ENCODE results near the gene BMP7.
"Not testable (repeated sequence)": the region's sequence is repeated elsewhere in the genome, so short reads cannot be mapped to it uniquely, and the experiment has no call there.

Gene BMP7

DNA sequence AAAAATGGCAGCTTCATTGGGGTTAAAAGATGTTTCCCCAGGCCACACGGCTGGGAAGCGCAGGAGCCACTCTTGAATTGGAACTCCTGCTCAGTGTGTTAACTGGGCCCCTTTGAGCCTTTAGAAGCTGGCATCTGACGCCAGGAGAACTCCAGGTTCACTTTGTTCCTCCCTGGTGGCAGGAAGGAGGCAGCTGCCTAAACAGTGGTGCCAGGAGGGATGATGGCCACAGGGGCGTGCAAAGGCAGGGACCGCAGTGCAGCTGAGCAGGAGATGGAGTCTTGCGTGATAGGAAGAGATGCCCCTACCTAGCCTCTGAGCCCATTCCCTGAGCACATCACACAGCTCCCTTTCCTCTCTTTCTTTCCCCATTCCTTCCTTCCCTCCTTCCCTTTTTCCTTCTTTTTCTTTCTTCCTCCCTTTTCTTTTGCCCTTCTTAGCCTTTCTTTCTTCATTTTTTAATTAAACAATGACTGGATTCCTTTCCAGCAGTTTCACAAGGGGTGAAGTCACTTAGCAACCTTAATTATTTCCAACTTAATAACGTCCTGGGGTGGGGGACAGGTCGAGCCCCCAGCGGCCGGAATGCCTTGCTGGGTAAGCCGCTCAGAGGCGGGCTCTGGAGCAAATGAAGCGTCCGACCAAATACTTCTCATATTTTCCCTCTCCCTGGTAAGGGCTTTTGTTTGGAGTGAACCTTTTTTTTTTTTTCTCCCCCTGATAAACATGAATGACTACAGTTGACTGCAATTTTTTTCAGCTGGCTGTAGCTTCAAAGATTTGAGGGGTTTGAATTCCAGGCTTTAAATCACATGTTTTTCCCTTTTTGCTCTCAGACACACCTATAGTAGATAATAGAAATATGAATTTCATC, 20.8 kb upstream of the BMP7 start:
- DNase-seq: no peak

DNA sequence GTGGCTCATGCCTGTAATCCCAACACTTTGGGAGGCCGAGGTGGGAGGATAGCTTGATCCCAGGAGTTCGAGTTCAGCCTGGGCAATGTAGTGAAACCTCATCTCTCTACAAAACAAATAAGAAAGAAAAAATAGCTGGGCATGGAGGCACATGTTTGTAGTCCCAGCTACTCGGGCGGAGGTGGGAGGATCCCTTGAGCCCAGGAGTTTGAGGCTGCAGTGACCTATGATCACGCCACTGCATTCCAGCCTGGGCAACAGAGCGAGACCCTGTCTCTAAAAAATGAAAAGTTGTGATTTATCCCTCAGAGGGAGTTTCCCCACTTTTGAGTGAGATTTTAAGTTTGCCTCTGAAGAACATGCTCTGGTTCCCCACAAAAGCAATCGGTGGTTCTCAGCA, 17.4 kb upstream of the BMP7 start:
- DNase-seq: no peak

GRCh38 chr20:57282670-57283361, 16.4 kb upstream of the BMP7 start:
- DNase-seq: no peak

DNA sequence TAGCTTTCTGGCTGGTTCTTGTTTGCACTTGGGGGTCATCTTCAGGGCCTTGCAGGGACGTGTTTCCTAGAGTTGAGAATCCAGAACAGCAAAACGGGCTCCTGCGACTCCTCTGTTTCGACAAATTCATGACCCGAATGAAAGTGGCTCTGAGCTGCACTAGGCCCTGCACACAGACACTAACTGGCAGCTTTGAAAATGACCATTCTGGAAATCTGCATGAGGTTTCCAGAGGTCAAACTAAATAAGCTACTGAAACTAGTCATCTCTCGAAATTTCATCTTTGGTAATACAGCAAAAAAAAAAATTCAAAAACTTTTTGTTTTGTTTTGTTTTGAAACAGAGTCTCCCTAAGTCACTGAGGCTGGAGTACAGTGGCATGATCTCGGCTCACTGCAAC, 15.5 kb upstream of the BMP7 start:
- DNase-seq: no peak

GRCh38 chr20:57280221-57280620, 13.8 kb upstream of the BMP7 start:
- no peak for DNase-seq

DNA sequence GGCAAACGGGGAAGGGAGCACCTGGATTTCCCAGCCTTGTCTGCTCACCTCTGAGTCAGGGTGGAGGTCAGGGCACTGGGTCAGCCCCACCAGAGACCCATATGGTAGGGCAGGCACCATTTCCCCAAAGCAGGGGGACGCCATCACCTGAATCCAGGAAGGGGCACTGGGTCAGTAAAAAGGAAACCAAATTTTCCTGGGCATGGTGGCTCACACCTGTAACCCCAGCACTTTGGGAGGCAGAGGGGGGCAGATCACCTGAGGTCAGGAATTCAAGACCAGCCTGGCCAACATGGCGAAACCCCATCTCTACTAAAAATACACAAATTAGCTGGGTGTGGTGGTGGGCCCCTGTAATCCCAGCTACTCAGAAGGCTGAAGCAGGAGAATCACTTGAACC, 13.1 kb upstream of the BMP7 start:
- not testable (repeated sequence) for DNase-seq

DNA sequence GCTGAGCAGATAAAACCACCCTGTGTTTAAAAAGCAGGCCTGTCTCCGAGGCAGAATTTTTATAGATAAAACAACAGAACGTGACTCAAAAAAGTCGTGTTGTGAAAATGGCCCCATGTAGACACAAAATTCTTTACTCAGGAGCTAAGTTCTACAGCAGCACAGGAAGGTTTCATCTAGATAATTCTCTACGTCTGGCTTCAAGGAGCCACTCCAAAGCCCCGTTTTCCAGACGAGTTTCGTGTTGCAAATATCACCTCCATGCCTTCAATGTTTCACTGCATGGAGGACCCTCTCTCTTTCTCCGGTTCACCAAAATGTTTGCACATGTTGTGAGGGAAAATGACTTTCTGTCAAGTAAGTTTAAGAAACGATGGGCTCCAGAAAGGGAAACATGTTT, 12.0 kb upstream of the BMP7 start:
- no peak for DNase-seq

DNA sequence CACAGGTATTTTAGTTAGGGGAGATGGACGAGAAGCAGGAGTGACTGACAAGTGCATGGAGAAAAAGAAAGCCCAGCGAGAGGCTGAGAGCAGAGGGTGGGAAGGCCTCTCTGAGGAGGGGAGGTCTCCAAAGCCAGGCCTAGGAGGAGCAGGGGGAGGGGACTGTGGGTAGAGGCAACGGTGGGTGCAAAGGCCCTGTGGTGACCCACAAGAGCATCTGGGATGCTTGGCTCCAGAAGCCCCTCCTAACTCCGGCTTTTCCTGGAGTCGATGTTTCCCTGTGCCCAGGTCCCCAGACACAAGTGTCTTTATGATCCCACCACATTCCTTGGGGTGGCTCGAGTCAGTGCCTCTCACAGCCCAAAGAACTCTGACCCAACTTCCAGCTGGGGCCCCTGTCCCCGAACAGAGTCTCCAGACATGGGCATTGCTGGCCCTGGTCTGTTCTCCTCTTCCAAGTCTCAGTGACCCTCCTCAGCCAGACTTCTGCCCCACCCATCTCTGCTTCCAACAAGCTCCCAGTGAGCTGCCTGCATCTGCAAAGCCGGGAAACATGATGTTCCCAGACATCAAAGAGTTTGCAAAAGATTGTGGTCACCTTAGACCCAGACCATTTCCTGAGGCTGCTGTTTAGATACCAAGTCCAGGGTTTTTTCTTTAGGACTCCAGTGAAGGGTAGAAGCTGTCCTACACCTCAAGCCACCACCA, 11.1 kb upstream of the BMP7 start:
- DNase-seq: no peak

DNA sequence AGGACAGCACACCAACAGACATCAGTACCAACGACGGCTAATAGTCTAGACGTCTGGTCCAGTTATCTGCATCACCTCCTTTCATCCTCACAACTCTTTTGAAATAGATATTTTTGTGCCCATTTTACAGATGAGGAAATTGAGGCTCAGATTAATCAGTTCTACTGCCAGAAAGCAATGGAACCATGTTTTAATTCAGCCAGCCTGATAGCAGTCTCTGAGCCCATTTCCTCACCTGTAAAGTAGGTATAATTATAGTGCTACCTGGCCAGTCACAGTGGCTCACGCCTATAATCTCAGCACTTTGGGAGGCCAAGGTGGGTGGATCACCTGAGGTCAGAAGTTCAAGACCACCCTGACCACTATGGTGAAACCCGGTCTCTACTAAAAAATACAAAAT, 9.8 kb upstream of the BMP7 start:
- no peak for DNase-seq

GRCh38 chr20:57275813-57276212, 9.4 kb upstream of the BMP7 start:
- DNase-seq: no peak

GRCh38 chr20:57275334-57275733, 8.9 kb upstream of the BMP7 start:
- no peak for DNase-seq

DNA sequence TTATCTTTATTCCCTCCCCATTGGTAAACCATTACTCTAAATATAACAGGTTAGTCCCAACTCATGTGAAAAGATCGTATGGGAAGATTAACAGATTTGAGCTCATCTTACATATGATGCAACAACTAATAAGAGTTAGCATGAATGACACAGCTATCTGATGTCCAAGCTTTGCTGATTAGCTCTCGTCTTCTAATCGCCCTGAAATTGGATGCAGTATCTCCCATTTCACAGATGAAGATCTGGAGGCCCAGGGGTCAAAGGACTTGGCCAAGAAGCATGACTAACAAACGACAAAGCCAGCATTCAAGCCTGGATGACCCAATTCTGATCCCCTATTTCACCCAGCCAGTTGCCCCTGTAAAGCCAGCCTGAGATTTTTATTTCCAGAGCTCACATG, 8.4 kb upstream of the BMP7 start:
- DNase-seq: no peak

DNA sequence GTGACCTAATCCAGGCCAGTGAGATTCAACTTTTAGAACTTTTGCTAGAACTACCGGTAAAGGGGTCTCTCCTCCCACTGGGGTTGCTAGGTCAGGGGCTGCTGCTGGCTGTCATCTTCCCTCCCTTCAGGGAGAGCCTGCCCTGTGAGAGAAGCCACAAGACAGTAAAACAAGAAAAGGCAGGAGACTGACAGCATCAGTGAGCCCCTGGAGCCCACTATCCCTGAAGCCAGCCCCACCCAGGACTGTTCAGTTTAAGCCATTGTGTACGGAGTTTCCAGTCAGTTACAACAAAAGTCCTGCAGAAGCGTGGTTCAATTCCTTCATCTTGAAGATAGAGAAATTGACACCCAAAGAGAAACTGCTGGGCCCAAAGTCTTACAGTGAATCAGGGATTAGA, 7.9 kb upstream of the BMP7 start:
- no peak for DNase-seq

DNA sequence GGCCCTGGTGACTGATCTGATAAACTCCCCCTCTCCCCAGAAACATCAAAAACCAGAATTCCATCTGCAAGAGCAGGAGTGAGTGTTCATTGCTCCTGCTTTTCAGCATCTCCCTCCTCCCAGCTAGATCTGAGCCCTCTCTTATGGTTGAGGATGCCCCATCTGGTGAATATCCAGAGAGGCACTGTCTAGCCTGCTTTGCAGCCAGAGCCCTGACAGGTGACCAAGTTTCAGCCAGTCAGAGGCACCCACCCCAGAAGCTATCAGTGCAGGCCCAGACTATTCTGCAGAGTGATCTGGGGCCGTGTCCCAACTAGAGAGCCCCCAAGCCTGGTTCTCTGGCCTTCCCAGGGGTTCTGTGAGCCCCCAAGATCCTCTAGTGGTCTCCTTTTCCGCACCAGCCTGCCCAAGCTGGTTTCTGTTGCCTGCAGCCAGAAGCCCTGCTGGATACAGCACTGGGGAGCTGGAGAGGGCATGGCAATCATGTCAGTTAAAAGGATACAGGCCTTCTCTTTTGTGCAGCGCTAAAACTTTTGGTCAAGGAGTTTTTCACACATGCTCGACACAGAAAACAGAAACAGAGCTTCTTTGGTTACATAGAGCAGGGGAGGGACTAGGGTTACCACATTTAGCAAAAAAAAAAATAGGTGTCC, 6.6 kb upstream of the BMP7 start:
- DNase-seq: no peak

GRCh38 chr20:57270204-57270984, 4.0 kb upstream of the BMP7 start:
- no peak for DNase-seq

DNA sequence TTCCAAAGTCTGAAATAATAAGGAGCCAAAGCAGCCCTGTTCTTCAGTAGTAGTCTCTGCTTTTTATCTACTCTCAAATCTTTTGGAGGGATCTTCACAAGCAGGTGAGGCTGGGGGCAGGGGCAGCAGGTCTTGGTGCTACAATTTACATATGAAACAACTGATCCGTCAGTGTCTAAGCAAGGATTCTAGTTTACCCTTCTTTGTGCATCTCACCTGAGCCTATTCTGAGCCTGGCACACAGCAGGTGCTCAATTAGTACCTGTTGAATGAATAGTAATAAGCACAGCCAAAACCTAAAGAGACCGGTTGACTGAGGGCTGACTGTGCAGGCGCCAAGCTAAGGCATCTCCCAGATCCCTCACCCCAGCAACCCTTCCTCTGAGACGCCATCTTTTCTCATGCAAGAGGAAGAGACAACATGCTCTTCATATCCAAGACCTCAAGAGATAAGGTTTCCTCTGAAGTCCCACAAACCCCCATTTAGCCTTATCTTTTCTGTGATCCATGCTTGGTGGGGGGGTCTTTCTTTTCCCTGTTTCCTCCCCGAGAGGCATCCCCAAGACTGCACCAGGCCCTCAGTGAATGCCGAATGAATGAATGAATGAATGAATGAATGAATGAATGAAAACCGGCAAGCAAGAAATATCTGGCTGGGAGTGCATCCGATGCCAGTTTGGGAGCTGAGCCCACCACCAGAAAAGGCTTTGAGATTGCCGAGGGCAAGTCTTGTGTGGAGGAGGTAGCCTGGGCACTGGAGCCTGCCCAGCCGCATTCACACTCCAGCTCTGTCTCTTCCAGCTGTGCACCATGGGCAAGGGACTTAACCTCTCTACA, 2.9 kb upstream of the BMP7 start:
- no peak for DNase-seq

GRCh38 chr20:57268399-57269076, 2.1 kb upstream of the BMP7 start:
- no peak for DNase-seq

- no peak for DNase-seq
These were observed 849 bp upstream of the BMP7 start for GRCh38 chr20:57267158-57267821.

DNA sequence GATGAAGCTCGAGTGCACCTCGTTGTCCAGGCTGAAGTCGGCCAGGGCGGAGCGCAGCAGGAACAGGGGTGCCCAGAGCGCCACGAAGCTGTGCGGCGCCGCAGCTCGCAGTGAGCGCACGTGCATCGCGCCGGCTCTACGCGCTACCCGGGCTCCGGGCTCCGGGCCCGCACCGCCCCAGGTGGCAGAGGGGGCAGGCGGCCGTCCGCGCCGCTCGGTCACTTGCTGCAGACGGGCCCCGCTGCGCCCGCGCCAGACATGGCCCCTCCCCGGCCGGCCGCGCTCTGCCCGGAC, 497 bp downstream of the BMP7 start:
- no peak for DNase-seq

DNA sequence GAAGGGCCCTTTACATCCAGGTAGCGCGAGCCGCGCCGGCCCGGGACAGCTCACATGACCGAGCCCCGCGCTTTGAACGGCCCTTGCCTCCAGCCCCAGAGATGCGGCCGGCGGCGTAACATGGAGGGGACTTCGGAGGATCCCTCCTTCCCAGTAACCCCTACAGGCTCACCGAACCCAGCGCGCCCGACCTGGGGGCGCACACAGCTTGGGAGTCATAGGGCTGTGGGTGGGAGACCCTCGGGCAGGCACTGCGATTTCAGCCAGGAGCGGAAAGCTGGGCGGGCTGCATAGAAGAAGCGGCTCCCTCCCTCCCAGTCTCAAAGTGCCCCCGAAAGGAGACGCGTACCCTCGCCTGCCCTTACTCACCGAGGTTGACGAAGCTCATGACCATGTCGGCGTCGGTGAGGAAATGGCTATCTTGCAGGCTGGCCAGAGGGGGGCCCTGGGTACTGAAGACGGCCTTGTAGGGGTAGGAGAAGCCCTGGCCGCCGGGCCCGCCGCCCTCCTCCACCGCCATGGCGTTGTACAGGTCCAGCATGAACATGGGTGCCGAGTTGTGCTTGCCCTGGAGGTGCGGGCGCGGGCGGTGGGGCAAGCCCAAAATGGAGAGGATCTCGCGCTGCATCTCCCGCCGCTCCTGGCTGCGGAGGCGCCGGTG, 975 bp downstream of the BMP7 start:
- DNase-seq: no peak
